ENCODE data around the gene GNG7.

The GNG7 gene

GRCh38 chr19:2461751-2462634 lies 240.5 kb downstream of the GNG7 start:
- H3K27ac ChIP-seq, result no peak overlapping the region
- TF ChIP-seq, protein P1, sequence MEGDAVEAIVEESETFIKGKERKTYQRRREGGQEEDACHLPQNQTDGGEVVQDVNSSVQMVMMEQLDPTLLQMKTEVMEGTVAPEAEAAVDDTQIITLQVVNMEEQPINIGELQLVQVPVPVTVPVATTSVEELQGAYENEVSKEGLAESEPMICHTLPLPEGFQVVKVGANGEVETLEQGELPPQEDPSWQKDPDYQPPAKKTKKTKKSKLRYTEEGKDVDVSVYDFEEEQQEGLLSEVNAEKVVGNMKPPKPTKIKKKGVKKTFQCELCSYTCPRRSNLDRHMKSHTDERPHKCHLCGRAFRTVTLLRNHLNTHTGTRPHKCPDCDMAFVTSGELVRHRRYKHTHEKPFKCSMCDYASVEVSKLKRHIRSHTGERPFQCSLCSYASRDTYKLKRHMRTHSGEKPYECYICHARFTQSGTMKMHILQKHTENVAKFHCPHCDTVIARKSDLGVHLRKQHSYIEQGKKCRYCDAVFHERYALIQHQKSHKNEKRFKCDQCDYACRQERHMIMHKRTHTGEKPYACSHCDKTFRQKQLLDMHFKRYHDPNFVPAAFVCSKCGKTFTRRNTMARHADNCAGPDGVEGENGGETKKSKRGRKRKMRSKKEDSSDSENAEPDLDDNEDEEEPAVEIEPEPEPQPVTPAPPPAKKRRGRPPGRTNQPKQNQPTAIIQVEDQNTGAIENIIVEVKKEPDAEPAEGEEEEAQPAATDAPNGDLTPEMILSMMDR (conservative IDR thresholded peaks at IDR 0.05), result no peak
- TF ChIP-seq ZFX (IDR thresholded peaks at IDR 0.05), result no peak

All from C4-2B (cell line).